Esophagus muscularis mucosa (tissue), 4 donors: ENCODE measurements around the gene AKT1.

ENCODE experiments used
- CTCF ChIP-seq, 3 experiments: fragments of 200-600 bp in 2 of 3; fragments of 450-650 bp in 1 of 3; sonication (generic) in 2 of 3; IDR thresholded peaks; one replicate each; pipeline ENCODE4 v1.5.1; 2017 to 2019; ENCODE audit warnings: antibody characterized with exemption in 3 of 3, mild to moderate bottlenecking in 2 of 3, moderate library complexity in 1 of 3
- EP300 ChIP-seq: sonication (generic); formaldehyde crosslinking; IDR thresholded peaks from one replicate; pipeline ENCODE4 v1.6.1; 2017; ENCODE audit warnings: antibody characterized with exemption
- POLR2A ChIP-seq: fragments of 450-650 bp; IDR thresholded peaks from one replicate; pipeline ENCODE4 v1.6.1; 2017; ENCODE audit warnings: antibody characterized with exemption, moderate library complexity, mild to moderate bottlenecking, low read depth
- POLR2AphosphoS5 ChIP-seq, 2 donors: sonication (generic); formaldehyde crosslinking; IDR thresholded peaks; one replicate each; pipeline ENCODE4 v1.6.1; 2017; ENCODE audit warnings: antibody characterized with exemption in 2 of 2

GRCh38 chr14:104742586-104743455 lies 52.7 kb downstream of the AKT1 start:
- no peak for TF ChIP-seq POLR2A
- TF ChIP-seq CTCF (IDR thresholded peaks at IDR 0.05), result no peak
- no peak for TF ChIP-seq EP300
- no peak for TF ChIP-seq POLR2AphosphoS5 (IDR thresholded peaks at IDR 0.05)
